Tibial nerve (tissue), 4 donors: ENCODE measurements around the gene LKAAEAR1.

Source experiments
- EP300 ChIP-seq, 2 donors: sonication (generic); formaldehyde crosslinking; IDR thresholded peaks; one replicate each; pipeline ENCODE4 v1.6.1; 2017; ENCODE audit warnings: antibody characterized with exemption in 2 of 2, mild to moderate bottlenecking in 1 of 2
- POLR2A ChIP-seq, 2 donors: fragments of 450-650 bp; IDR thresholded peaks; one replicate each; pipeline ENCODE4 v1.6.1; 2017; ENCODE audit warnings: antibody characterized with exemption in 2 of 2, mild to moderate bottlenecking in 2 of 2, moderate library complexity in 2 of 2
- TF ChIP-seq, protein P1 (sequence below), 5 experiments: fragments of 200-600 bp in 3 of 5; fragments of 450-650 bp in 2 of 5; sonication (generic) in 3 of 5; IDR thresholded peaks; one replicate each; pipeline ENCODE4 v1.5.1; 2016 to 2019; ENCODE audit warnings: antibody characterized with exemption in 5 of 5, mild to moderate bottlenecking in 3 of 5, moderate library complexity in 2 of 5

DNA sequence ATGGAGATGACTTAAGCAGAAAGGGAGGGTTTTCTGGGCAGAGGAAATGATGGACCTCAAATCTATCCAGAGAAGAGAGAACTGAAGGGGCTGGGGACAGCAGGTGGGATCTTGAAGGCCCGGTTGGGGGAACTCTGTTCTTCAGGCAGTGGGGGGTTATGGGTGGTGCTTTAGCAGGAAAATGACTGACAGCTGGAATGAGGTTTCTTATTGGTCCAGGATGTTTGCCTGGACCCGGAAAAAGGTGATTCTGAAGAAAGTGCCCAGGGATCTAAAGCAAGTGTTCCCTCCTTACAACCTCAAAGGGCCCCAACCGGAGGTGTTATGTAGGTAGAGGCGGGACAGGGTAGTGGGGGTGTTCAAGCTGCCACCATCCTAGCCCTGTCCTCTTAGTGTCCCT, 11.3 kb upstream of the LKAAEAR1 start:
- TF ChIP-seq POLR2A (IDR thresholded peaks at IDR 0.05) (no peak), EP300 (IDR thresholded peaks at IDR 0.05) (no peak)
- TF ChIP-seq, protein P1, sequence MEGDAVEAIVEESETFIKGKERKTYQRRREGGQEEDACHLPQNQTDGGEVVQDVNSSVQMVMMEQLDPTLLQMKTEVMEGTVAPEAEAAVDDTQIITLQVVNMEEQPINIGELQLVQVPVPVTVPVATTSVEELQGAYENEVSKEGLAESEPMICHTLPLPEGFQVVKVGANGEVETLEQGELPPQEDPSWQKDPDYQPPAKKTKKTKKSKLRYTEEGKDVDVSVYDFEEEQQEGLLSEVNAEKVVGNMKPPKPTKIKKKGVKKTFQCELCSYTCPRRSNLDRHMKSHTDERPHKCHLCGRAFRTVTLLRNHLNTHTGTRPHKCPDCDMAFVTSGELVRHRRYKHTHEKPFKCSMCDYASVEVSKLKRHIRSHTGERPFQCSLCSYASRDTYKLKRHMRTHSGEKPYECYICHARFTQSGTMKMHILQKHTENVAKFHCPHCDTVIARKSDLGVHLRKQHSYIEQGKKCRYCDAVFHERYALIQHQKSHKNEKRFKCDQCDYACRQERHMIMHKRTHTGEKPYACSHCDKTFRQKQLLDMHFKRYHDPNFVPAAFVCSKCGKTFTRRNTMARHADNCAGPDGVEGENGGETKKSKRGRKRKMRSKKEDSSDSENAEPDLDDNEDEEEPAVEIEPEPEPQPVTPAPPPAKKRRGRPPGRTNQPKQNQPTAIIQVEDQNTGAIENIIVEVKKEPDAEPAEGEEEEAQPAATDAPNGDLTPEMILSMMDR (IDR thresholded peaks at IDR 0.05), result no peak
